Naive thymus-derived CD4-positive, alpha-beta T cell (primary cell): ENCODE data around the gene AMHR2. TPM values are rescaled to one million over a fixed set of nuclear protein-coding genes. Genes with fewer than 3 reads are reported as not detected.
"Not testable (repeated sequence)": the region's sequence is repeated elsewhere in the genome, so short reads cannot be mapped to it uniquely, and the experiment has no call there.

Source experiments
- ATAC-seq: fragments of 150-1000 bp; cut with Tn5 transposase; 2 replicates; pipeline ENCODE4 v1.10.0; 2021; ENCODE audit warnings: mild to moderate bottlenecking, moderate library complexity
- CTCF ChIA-PET: fragments of 350-600 bp; sonication (Branson Sonifier 250); formaldehyde crosslinking; loops from one replicate; lab custom pipeline; 2021; ENCODE audit warnings: antibody characterized with exemption; lab: Charles Lee
- POLR2A ChIA-PET: fragments of 350-600 bp; sonication (Branson Sonifier 250); formaldehyde crosslinking; loops from one replicate; lab custom pipeline; 2021; ENCODE audit warnings: antibody characterized with exemption, inconsistent platforms; lab: Charles Lee
- DNase-seq, 9 donors: peaks; one replicate each; pipeline versions ENCODE4 v3.0.0 to v3.0.0-alpha.2; 2020 to 2022; ENCODE audit warnings: mixed read lengths in 1 of 9
- H3K27ac ChIP-seq: one replicate; pipeline ENCODE4 v1.7.0; 2013; ENCODE audit warnings: mild to moderate bottlenecking, low read depth, low read length, moderate library complexity
- H3K27me3 ChIP-seq, 2 donors: one replicate each; pipeline ENCODE4 v1.7.0; 2013; ENCODE audit warnings: low read length in 2 of 2, mild to moderate bottlenecking in 2 of 2, moderate library complexity in 2 of 2; ENCODE audit not compliant: control insufficient read depth in 2 of 2, insufficient read depth in 2 of 2
- H3K36me3 ChIP-seq, 3 experiments: 1 replicate in 2 of 3; 2 replicates in 1 of 3; pipeline ENCODE4 v1.7.0; 2013; ENCODE audit warnings: low read length in 3 of 3, mild to moderate bottlenecking in 3 of 3, moderate library complexity in 1 of 3; ENCODE audit not compliant: insufficient read depth in 3 of 3, control insufficient read depth in 2 of 3
- H3K4me1 ChIP-seq, 2 donors: one replicate each; pipeline ENCODE4 v1.7.0; 2013; ENCODE audit warnings: low read length in 2 of 2, mild to moderate bottlenecking in 2 of 2, moderate library complexity in 1 of 2; ENCODE audit not compliant: control insufficient read depth in 2 of 2, insufficient read depth in 2 of 2
- H3K4me3 ChIP-seq: 2 replicates; pipeline ENCODE4 v1.7.0; 2013; ENCODE audit warnings: mild to moderate bottlenecking, low read length
- H3K9me3 ChIP-seq, 3 experiments: 1 replicate in 2 of 3; 2 replicates in 1 of 3; pipeline ENCODE4 v1.7.0; 2013; ENCODE audit warnings: low read length in 3 of 3; ENCODE audit not compliant: control insufficient read depth in 2 of 3
- H3K27ac Mint-ChIP-seq, 9 donors: one replicate each; pipeline ENCODE4 v1.8.0; 2020 to 2022; ENCODE audit warnings: mixed read lengths in 9 of 9, mild to moderate bottlenecking in 8 of 9, moderate library complexity in 5 of 9, inconsistent platforms in 2 of 9
- H3K27me3 Mint-ChIP-seq, 5 donors: one replicate each; pipeline ENCODE4 v1.8.0; 2021 to 2022; ENCODE audit warnings: mixed read lengths in 5 of 5, mild to moderate bottlenecking in 1 of 5
- H3K36me3 Mint-ChIP-seq, 5 donors: one replicate each; pipeline ENCODE4 v1.8.0; 2020 to 2022; ENCODE audit warnings: mixed read lengths in 5 of 5, mild to moderate bottlenecking in 3 of 5, inconsistent platforms in 1 of 5
- H3K4me1 Mint-ChIP-seq, 7 donors: one replicate each; pipeline ENCODE4 v1.8.0; 2020 to 2022; ENCODE audit warnings: mixed read lengths in 7 of 7, mild to moderate bottlenecking in 3 of 7, inconsistent platforms in 1 of 7
- H3K4me3 Mint-ChIP-seq, 10 donors: one replicate each; pipeline ENCODE4 v1.8.0; 2020 to 2022; ENCODE audit warnings: mild to moderate bottlenecking in 10 of 10, mixed read lengths in 10 of 10, moderate library complexity in 6 of 10, inconsistent platforms in 2 of 10
- H3K9me3 Mint-ChIP-seq, 11 donors: one replicate each; pipeline ENCODE4 v1.8.0; 2020 to 2022; ENCODE audit warnings: mixed read lengths in 11 of 11, mild to moderate bottlenecking in 4 of 11, inconsistent platforms in 1 of 11, moderate library complexity in 1 of 11
- intact Hi-C, 2 donors: fragments of 100-400 bp; cut with micrococcal nuclease; formaldehyde crosslinking; loops; one replicate each; pipeline ENCODE4 v1.15.1; 2023
- polyA plus RNA-seq, 2 donors: library from polyadenylated mRNA; unstranded; fragments of 300-500 nt; fragmentation: Illumina TruSeq; gene quantifications; one replicate each; pipeline ENCODE4 v1.2.3, GENCODE V29; 2021
- total RNA-seq, 6 experiments: library from RNA in 5 of 6; stranded (reverse) in 5 of 6; gene quantifications; 1 replicate in 5 of 6; 2 replicates in 1 of 6; pipeline ENCODE4 v1.2.3 and lab custom pipeline; 2021 to 2026

AMHR2 gene
- total and polyA plus RNA-seq, 7 experiments from 2014 or later = not detected

GRCh38 chr12:53383258-53383657 lies 40.4 kb upstream of the AMHR2 start:
- ChIA-PET POLR2A (interaction anchor here (1.2 to 1.6 kb wide), 2 partner anchors 14 to 60 kb away, joined by 3 to 9 read pairs; no protein-coding TSS in a partner anchor), CTCF (interaction anchor here (1.1 to 5.5 kb wide), 6 partner anchors 15 to 126 kb away, joined by 3 to 31 read pairs (median 5); no protein-coding TSS in a partner anchor)
- DNase-seq (no peak), ATAC-seq (no peak)
- Histone ChIP-seq H3K27ac (no peak overlapping the region), H3K4me3 (no peak overlapping the region), H3K9me3 (no peaks in the 10 kb centered on the region), H3K36me3 (peaks cover 0 to 29% (median 13%) of the 10 kb centered on the region in 3 experiments), H3K4me1 (peaks cover 50 to 64% of the 10 kb centered on the region in 2 donors), H3K27me3 (no peaks in the 10 kb centered on the region)
- H3K36me3 Mint-ChIP-seq = peaks cover 0 to 39% (median 19%) of the 10 kb centered on the region in 5 donors
- H3K27ac Mint-ChIP-seq = peak overlapping the region in 6 of 9 donors; percentile 23 to 62 (median 48)
- peaks cover 40 to 67% (median 58%) of the 10 kb centered on the region in 7 donors for H3K4me1 Mint-ChIP-seq
- peak overlapping the region; percentile 81 to 95 (median 86) for H3K4me3 Mint-ChIP-seq
- intact Hi-C loops = no loop called here
- no peaks in the 10 kb centered on the region for H3K27me3 Mint-ChIP-seq
- peaks cover 0 to 2% (median 0%) of the 10 kb centered on the region in 11 donors for H3K9me3 Mint-ChIP-seq

GRCh38 chr12:53386381-53386780 lies 37.3 kb upstream of the AMHR2 start:
- H3K27ac ChIP-seq = peak overlapping the region; percentile 56
- Mint-ChIP-seq H3K27ac (peak overlapping the region in 6 of 9 donors; percentile 25 to 77 (median 62)), H3K4me1 (peaks cover 55 to 88% (median 77%) of the 10 kb centered on the region in 7 donors), H3K4me3 (peak overlapping the region; percentile 64 to 89 (median 77)), H3K36me3 (peaks cover 0 to 44% (median 27%) of the 10 kb centered on the region in 5 donors)
- H3K27me3 ChIP-seq, DNase-seq, H3K9me3 ChIP-seq, ATAC-seq, H3K9me3 Mint-ChIP-seq, intact Hi-C loops, H3K27me3 Mint-ChIP-seq, H3K4me3 ChIP-seq: not testable (repeated sequence)
- ChIA-PET POLR2A (interaction anchor here (0.9 to 1.0 kb wide), 2 partner anchors 9 to 88 kb away, joined by 4 read pairs; no protein-coding TSS in a partner anchor), CTCF (interaction anchor here (0.6 to 2.2 kb wide), 2 partner anchors 32 to 33 kb away, joined by 4 to 6 read pairs; no protein-coding TSS in a partner anchor)
- H3K4me1 ChIP-seq = peaks cover 37 to 62% of the 10 kb centered on the region in 2 donors
- peaks cover 0 to 33% (median 13%) of the 10 kb centered on the region in 3 experiments for H3K36me3 ChIP-seq

- POLR2A ChIA-PET = interaction anchor here (0.6 to 2.2 kb wide), 2 partner anchors 10 to 67 kb away, joined by 3 to 14 read pairs; partner anchors contain the start of gene SP1
Observed at GRCh38 chr12:53388932-53389331, 34.7 kb upstream of the AMHR2 start.

DNA sequence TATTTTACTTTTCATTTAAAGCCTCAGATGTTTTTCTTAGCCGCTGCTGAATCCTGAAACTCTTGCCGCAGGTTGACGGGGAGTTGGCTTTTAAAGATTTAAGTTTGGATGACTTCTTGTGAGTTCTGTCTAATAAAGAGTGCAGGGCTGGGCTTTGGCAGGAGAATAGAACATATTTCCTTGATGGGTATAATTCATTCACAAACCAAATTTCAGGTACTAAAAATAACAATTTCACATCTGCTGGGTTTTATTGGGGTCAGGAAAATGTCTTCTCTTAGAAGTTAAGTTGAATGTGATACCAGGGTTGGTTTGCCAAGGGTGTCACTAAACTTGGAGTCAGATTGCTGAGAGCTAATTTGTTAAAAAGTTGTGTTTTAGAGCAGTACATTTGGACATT lies 34.0 kb upstream of the AMHR2 start:
- intact Hi-C loops = no loop called here

More at GRCh38 chr12:53388932-53389331, 34.7 kb upstream of the AMHR2 start:
- H3K4me3 ChIP-seq = no peak overlapping the region
- intact Hi-C loops = no loop called here
- Mint-ChIP-seq H3K4me3 (peak overlapping the region; percentile 39 to 83 (median 70)), H3K27ac (peak overlapping the region in 4 of 9 donors; percentile 1 to 40 (median 32)), H3K36me3 (peaks cover 0 to 29% (median 13%) of the 10 kb centered on the region in 5 donors), H3K4me1 (peaks cover 37 to 69% (median 60%) of the 10 kb centered on the region in 7 donors), H3K27me3 (no peaks in the 10 kb centered on the region), H3K9me3 (no peaks in the 10 kb centered on the region)
- no peak for DNase-seq
- peaks cover 15 to 38% of the 10 kb centered on the region in 2 donors for H3K4me1 ChIP-seq
- ATAC-seq = no peak
- CTCF ChIA-PET = interaction anchor here (0.7 kb wide), 1 partner anchor 28 kb away, joined by 3 read pairs; no protein-coding TSS in a partner anchor
- no peaks in the 10 kb centered on the region for H3K27me3 ChIP-seq
- H3K27ac ChIP-seq = no peak overlapping the region
- no peaks in the 10 kb centered on the region for H3K9me3 ChIP-seq
- peaks cover 0 to 12% (median 0%) of the 10 kb centered on the region in 3 experiments for H3K36me3 ChIP-seq

GRCh38 chr12:53391724-53392123 lies 31.9 kb upstream of the AMHR2 start:
- ChIA-PET POLR2A (interaction anchor here (0.6 kb wide), 1 partner anchor 10 kb away, joined by 3 read pairs; no protein-coding TSS in a partner anchor), CTCF (no interaction called here)
- Histone ChIP-seq H3K9me3 (no peaks in the 10 kb centered on the region), H3K27me3 (no peaks in the 10 kb centered on the region), H3K4me1 (peaks cover 6 to 28% of the 10 kb centered on the region in 2 donors), H3K27ac (no peak overlapping the region), H3K36me3 (peaks cover 0 to 14% (median 2%) of the 10 kb centered on the region in 3 experiments), H3K4me3 (no peak overlapping the region)
- Mint-ChIP-seq H3K27ac (peak overlapping the region in 5 of 9 donors; percentile 15 to 48 (median 27)), H3K36me3 (peaks cover 0 to 21% (median 17%) of the 10 kb centered on the region in 5 donors), H3K4me3 (peak overlapping the region in 4 of 10 donors; percentile 16 to 56 (median 39)), H3K4me1 (peaks cover 37 to 59% (median 50%) of the 10 kb centered on the region in 7 donors), H3K27me3 (no peaks in the 10 kb centered on the region), H3K9me3 (no peaks in the 10 kb centered on the region)
- ATAC-seq = no peak
- intact Hi-C loops = no loop called here
- no peak for DNase-seq

More for the DNA sequence above, 34.0 kb upstream of the AMHR2 start:
- H3K27me3 Mint-ChIP-seq = no peaks in the 10 kb centered on the region
- H3K4me1 ChIP-seq = peaks cover 12 to 38% of the 10 kb centered on the region in 2 donors
- H3K36me3 ChIP-seq = peaks cover 0 to 9% (median 0%) of the 10 kb centered on the region in 3 experiments
- peak overlapping the region in 9 of 10 donors; percentile 31 to 83 (median 70) for H3K4me3 Mint-ChIP-seq
- DNase-seq (no peak), ATAC-seq (no peak)
- CTCF ChIA-PET = no interaction called here
- H3K9me3 ChIP-seq = no peaks in the 10 kb centered on the region
- no peaks in the 10 kb centered on the region for H3K9me3 Mint-ChIP-seq
- no peaks in the 10 kb centered on the region for H3K27me3 ChIP-seq
- peaks cover 0 to 25% (median 13%) of the 10 kb centered on the region in 5 donors for H3K36me3 Mint-ChIP-seq
- POLR2A ChIA-PET = no interaction called here
- peaks cover 37 to 61% (median 56%) of the 10 kb centered on the region in 7 donors for H3K4me1 Mint-ChIP-seq
- peak overlapping the region in 7 of 9 donors; percentile 0 to 71 (median 10) for H3K27ac Mint-ChIP-seq
- no peak overlapping the region for H3K4me3 ChIP-seq
- no peak overlapping the region for H3K27ac ChIP-seq

- Mint-ChIP-seq H3K36me3 (peaks cover 0 to 11% (median 7%) of the 10 kb centered on the region in 5 donors), H3K27me3 (no peaks in the 10 kb centered on the region), H3K27ac (no peak overlapping the region), H3K4me3 (no peak overlapping the region), H3K9me3 (no peaks in the 10 kb centered on the region), H3K4me1 (peaks cover 7 to 32% (median 22%) of the 10 kb centered on the region in 7 donors)
- Histone ChIP-seq H3K27me3 (no peaks in the 10 kb centered on the region), H3K4me1 (no peaks in the 10 kb centered on the region), H3K9me3 (no peaks in the 10 kb centered on the region), H3K27ac (no peak overlapping the region), H3K4me3 (no peak overlapping the region), H3K36me3 (peaks cover 0 to 27% (median 2%) of the 10 kb centered on the region in 3 experiments)
- DNase-seq (no peak), ATAC-seq (no peak)
- POLR2A ChIA-PET = interaction anchor here (1.2 kb wide), 1 partner anchor 18 kb away, joined by 3 read pairs; no protein-coding TSS in a partner anchor
- CTCF ChIA-PET = no interaction called here
- intact Hi-C loops = no loop called here
Observed at GRCh38 chr12:53399896-53400295, 23.8 kb upstream of the AMHR2 start.
